Measurements from ENCODE around the gene CAAP1. TPM values are rescaled to one million over a fixed set of nuclear protein-coding genes. Genes with fewer than 3 reads are reported as not detected.

CAAP1 gene
- total and polyA plus RNA-seq, 7 donors: 4.7 to 8.8 (median 6.5) TPM

DNA sequence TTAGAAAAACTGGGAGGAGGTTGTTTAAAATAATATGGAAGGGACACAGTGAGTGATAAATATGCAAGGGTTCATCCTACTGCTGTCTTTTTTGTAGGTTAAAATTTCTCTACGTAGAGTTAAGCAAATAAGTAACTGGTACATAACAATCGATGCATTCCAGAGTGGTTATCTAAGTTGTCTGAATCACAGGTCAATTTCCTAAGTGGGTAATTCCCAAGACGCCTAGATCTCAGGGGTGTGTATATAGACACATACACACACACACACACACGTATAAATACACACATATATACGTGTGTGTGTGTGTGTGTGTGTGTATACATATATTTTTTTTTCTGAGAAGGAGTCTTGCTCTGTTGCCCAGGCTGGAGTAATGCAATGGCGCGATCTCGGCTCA lies 22.3 kb downstream of the CAAP1 start:
- Histone ChIP-seq H3K9me3 (no peaks in the 10 kb centered on the region), H3K36me3 (ENCODE audit: insufficient read depth in 1 of 2, low read depth in 1 of 2) (peaks cover 0 to 42% of the 10 kb centered on the region in 2 donors), H3K4me3 (no peak overlapping the region), H3K27me3 (ENCODE audit: insufficient read depth in 3 of 3, low read length in 2 of 3) (no peaks in the 10 kb centered on the region), H3K27ac (no peak overlapping the region), H3K4me1 (no peaks in the 10 kb centered on the region)
- TF ChIP-seq CTCF (IDR thresholded peaks at IDR 0.05): no peak
- WGBS, 3 donors: 92 to 94% (median 93%) methylated on average over 8 of the region's 8 CpGs
- ATAC-seq (no peak), DNase-seq (no peak)
- intact Hi-C loops (cut with DNase I): loop anchor here in 1 of 2 donors (5.0 kb wide), 1 partner anchor 52 kb away; no protein-coding TSS in a partner anchor

- ATAC-seq (no peak), DNase-seq (no peak)
- Histone ChIP-seq H3K27me3 (ENCODE audit: insufficient read depth in 3 of 3, low read length in 2 of 3) (no peaks in the 10 kb centered on the region), H3K4me1 (no peaks in the 10 kb centered on the region), H3K36me3 (ENCODE audit: insufficient read depth in 1 of 2, low read depth in 1 of 2) (peaks cover 0 to 47% of the 10 kb centered on the region in 2 donors), H3K9me3 (no peaks in the 10 kb centered on the region), H3K27ac (no peak overlapping the region), H3K4me3 (no peak overlapping the region)
- TF ChIP-seq CTCF (IDR thresholded peaks at IDR 0.05): peak; percentile 18
- 45 to 50% (median 48%) methylated on average over 1 of the region's 1 CpG for WGBS, 3 donors
- intact Hi-C loops (cut with DNase I): loop anchor here in 1 of 2 donors (5.0 kb wide), 1 partner anchor 699 kb away; no protein-coding TSS in a partner anchor
Measured at GRCh38 chr9:26863074-26863473, 29.5 kb downstream of the CAAP1 start.

DNA sequence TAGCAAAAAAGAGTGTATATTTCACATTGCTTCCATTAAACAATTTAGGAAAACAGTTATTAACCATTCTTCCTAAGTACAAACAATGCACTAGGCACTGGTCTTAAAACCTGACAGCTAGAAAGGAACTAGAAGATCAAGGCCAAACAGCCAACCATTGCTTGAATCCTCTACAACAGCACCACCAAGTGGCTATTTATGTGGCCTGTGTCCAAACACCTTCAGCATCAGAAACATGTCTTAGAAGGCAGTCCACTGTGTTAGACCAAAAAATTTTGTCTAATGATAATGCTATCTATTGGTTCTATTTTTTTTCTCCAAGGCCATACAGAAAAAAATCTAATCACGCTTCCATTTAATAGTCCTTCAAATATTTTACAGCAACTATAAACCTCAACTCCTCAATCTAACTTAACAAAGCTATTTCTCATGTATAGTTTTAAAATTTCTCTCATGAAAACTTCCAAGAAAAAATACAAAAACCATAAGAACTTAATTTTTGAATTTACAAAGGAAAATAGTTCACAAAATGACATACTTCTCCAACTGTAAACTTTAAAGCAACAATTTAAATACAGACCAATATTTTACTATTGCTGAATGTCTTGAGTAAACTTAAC lies 36.1 kb downstream of the CAAP1 start:
- 87 to 97% (median 93%) methylated on average over 1 of the region's 1 CpG for WGBS, 3 donors
- Histone ChIP-seq H3K4me3 (no peak overlapping the region), H3K4me1 (no peaks in the 10 kb centered on the region), H3K27ac (no peak overlapping the region), H3K36me3 (ENCODE audit: insufficient read depth in 1 of 2, low read depth in 1 of 2) (peaks cover 0 to 73% of the 10 kb centered on the region in 2 donors), H3K9me3 (no peaks in the 10 kb centered on the region), H3K27me3 (ENCODE audit: insufficient read depth in 3 of 3, low read length in 2 of 3) (no peaks in the 10 kb centered on the region)
- no peak for DNase-seq
- no peak for ATAC-seq
- intact Hi-C loops (cut with DNase I): loop anchor here in 1 of 2 donors (10.0 kb wide), 1 partner anchor 112 kb away; no protein-coding TSS in a partner anchor
- peak; percentile 40 for TF ChIP-seq CTCF (IDR thresholded peaks at IDR 0.05)

DNA sequence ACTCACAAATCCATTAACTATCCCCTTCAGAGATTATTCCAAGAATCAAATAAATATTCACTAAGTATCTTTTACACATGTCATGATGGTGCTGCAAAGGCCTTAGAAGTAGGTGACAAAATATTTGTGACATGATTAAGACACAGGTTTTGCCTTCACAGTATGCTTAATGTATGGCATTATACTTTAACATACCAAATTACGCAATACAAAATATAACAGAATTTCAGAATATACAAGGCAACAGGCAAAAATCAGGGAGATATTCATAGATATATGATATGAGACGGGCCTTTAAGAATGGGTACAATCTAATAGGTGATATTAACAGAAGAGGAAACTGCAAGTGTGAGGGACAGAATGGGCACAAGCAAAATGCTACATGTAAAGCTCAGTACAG lies 41.6 kb downstream of the CAAP1 start:
- Histone ChIP-seq H3K4me1 (no peaks in the 10 kb centered on the region), H3K27me3 (ENCODE audit: insufficient read depth in 3 of 3, low read length in 2 of 3) (no peaks in the 10 kb centered on the region), H3K9me3 (no peaks in the 10 kb centered on the region), H3K4me3 (no peak overlapping the region), H3K36me3 (ENCODE audit: insufficient read depth in 1 of 2, low read depth in 1 of 2) (peaks cover 0 to 43% of the 10 kb centered on the region in 2 donors), H3K27ac (no peak overlapping the region)
- TF ChIP-seq CTCF (IDR thresholded peaks at IDR 0.05): no peak
- no peak for DNase-seq
- intact Hi-C loops (cut with DNase I): loop anchor here in 1 of 2 donors (10.0 kb wide), 1 partner anchor 106 kb away; no protein-coding TSS in a partner anchor
- ATAC-seq: no peak
- WGBS, 3 donors: 98 to 99% (median 98%) methylated on average over 2 of the region's 2 CpGs

Data from psoas muscle (tissue), 8 donors.